ENCODE measurements around the gene SEC61A1.
A peak's percentile ranks its signal among the peaks of the same experiment; 100 is the strongest.

The SEC61A1 gene

GRCh38 chr3:128011140-128011539 lies 41.1 kb upstream of the SEC61A1 start:
- H3K9me3 Mint-ChIP-seq: peaks cover 5% of the 10 kb centered on the region
- no peaks in the 10 kb centered on the region for H3K4me1 Mint-ChIP-seq
- H3K27me3 Mint-ChIP-seq (ENCODE audit: low read depth): peaks cover 6% of the 10 kb centered on the region
- peak; percentile 54 to 59 (median 58) for TF ChIP-seq CTCF (IDR thresholded peaks at IDR 0.05; ENCODE audit: unreplicated experiment in 3 of 3)
- no peaks in the 10 kb centered on the region for H3K36me3 Mint-ChIP-seq (ENCODE audit: low read depth)
- no peak overlapping the region for H3K27ac Mint-ChIP-seq
- no peak overlapping the region for H3K4me3 Mint-ChIP-seq

- no peak overlapping the region for H3K4me3 Mint-ChIP-seq
- no peaks in the 10 kb centered on the region for H3K4me1 Mint-ChIP-seq
- peaks cover 4% of the 10 kb centered on the region for H3K36me3 Mint-ChIP-seq (ENCODE audit: low read depth)
- no peak for TF ChIP-seq CTCF (IDR thresholded peaks at IDR 0.05; ENCODE audit: unreplicated experiment in 3 of 3)
- H3K27ac Mint-ChIP-seq: no peak overlapping the region
- peaks cover 9% of the 10 kb centered on the region for H3K9me3 Mint-ChIP-seq
- peaks cover 2% of the 10 kb centered on the region for H3K27me3 Mint-ChIP-seq (ENCODE audit: low read depth)
These were observed 40.2 kb upstream of the SEC61A1 start for GRCh38 chr3:128012050-128012449.

- no peak overlapping the region for H3K4me3 Mint-ChIP-seq
- H3K27me3 Mint-ChIP-seq (ENCODE audit: low read depth): no peaks in the 10 kb centered on the region
- H3K36me3 Mint-ChIP-seq (ENCODE audit: low read depth): peaks cover 4% of the 10 kb centered on the region
- TF ChIP-seq CTCF (IDR thresholded peaks at IDR 0.05; ENCODE audit: unreplicated experiment in 3 of 3): no peak
- peaks cover 11% of the 10 kb centered on the region for H3K9me3 Mint-ChIP-seq
- H3K4me1 Mint-ChIP-seq: no peaks in the 10 kb centered on the region
- H3K27ac Mint-ChIP-seq: no peak overlapping the region
These were observed 37.7 kb upstream of the SEC61A1 start for GRCh38 chr3:128014548-128014947.

- Mint-ChIP-seq H3K27me3 (ENCODE audit: low read depth) (no peaks in the 10 kb centered on the region), H3K36me3 (ENCODE audit: low read depth) (peaks cover 4% of the 10 kb centered on the region), H3K4me3 (no peak overlapping the region)
These were observed 35.7 kb upstream of the SEC61A1 start for GRCh38 chr3:128016502-128016901.

GRCh38 chr3:128021768-128022372 lies 30.4 kb upstream of the SEC61A1 start:
- H3K4me3 Mint-ChIP-seq: no peak overlapping the region
- no peaks in the 10 kb centered on the region for H3K36me3 Mint-ChIP-seq (ENCODE audit: low read depth)
- H3K4me1 Mint-ChIP-seq: no peaks in the 10 kb centered on the region
- H3K27ac Mint-ChIP-seq: no peak overlapping the region
- no peaks in the 10 kb centered on the region for H3K27me3 Mint-ChIP-seq (ENCODE audit: low read depth)
- TF ChIP-seq CTCF (IDR thresholded peaks at IDR 0.05; ENCODE audit: unreplicated experiment in 3 of 3): no peak
- H3K9me3 Mint-ChIP-seq: peaks cover 2% of the 10 kb centered on the region

More at GRCh38 chr3:128016502-128016901, 35.7 kb upstream of the SEC61A1 start:
- Mint-ChIP-seq H3K27ac (no peak overlapping the region), H3K9me3 (peaks cover 11% of the 10 kb centered on the region), H3K4me1 (no peaks in the 10 kb centered on the region)
- TF ChIP-seq CTCF (IDR thresholded peaks at IDR 0.05; ENCODE audit: unreplicated experiment in 3 of 3): no peak

- H3K4me3 Mint-ChIP-seq: no peak overlapping the region
- no peaks in the 10 kb centered on the region for H3K36me3 Mint-ChIP-seq (ENCODE audit: low read depth)
- no peaks in the 10 kb centered on the region for H3K9me3 Mint-ChIP-seq
- H3K27me3 Mint-ChIP-seq (ENCODE audit: low read depth): no peaks in the 10 kb centered on the region
- H3K4me1 Mint-ChIP-seq: no peaks in the 10 kb centered on the region
- TF ChIP-seq CTCF (IDR thresholded peaks at IDR 0.05; ENCODE audit: unreplicated experiment in 3 of 3): no peak
- H3K27ac Mint-ChIP-seq: no peak overlapping the region
These were observed 19.1 kb upstream of the SEC61A1 start for GRCh38 chr3:128033102-128033501.

Data from nephron (organoid).